ENCODE results near the gene ANAPC10. TPM values are rescaled to one million over a fixed set of nuclear protein-coding genes. Genes with fewer than 3 reads are reported as not detected.

ANAPC10 gene
- total RNA-seq, 1 experiment from 2014 or later = 10.5 TPM

- ChIA-PET POLR2A (no interaction called here), CTCF (no interaction called here)
- H3K9me3 ChIP-seq (ENCODE audit: control insufficient read depth, insufficient read depth, low read depth, low read length) = no peaks in the 10 kb centered on the region
- intact Hi-C loops (cut with micrococcal nuclease; ENCODE audit: unreplicated experiment) = no loop called here
- no peaks in the 10 kb centered on the region for H3K4me1 ChIP-seq (ENCODE audit: control insufficient read depth, insufficient read depth, low read length)
- BruUV-seq (replicated peaks) = no TSS peak
- no peak for TF ChIP-seq REST (IDR thresholded peaks at IDR 0.05; ENCODE audit: insufficient read depth in 1 of 2, low read depth in 2 of 2, low read length in 1 of 2)
- TF ChIP-seq SIN3A (IDR thresholded peaks at IDR 0.05; ENCODE audit: borderline replicate concordance, insufficient read depth, low read depth, low read length) = no peak
- TF ChIP-seq CTCF (IDR thresholded peaks at IDR 0.05) = no peak
- no peak for TF ChIP-seq POLR2AphosphoS5 (IDR thresholded peaks at IDR 0.05; ENCODE audit: low read depth, low read length)
- no peak for TF ChIP-seq TCF7L2 (IDR thresholded peaks at IDR 0.05; ENCODE audit: low read depth, low read length)
- H3K27me3 ChIP-seq (ENCODE audit: control insufficient read depth, insufficient read depth, low read length) = no peaks in the 10 kb centered on the region
- ATAC-seq (no peak), DNase-seq (ENCODE audit: low read depth, low spot score) (no peak)
- H3K27ac ChIP-seq (ENCODE audit: low read length) = no peak overlapping the region
- H3K4me3 ChIP-seq (ENCODE audit: low read depth in 2 of 2, low read length in 2 of 2) = no peak overlapping the region
- in situ Hi-C loops (cut with HindIII; ENCODE audit: low pct_unique_long_range_greater_than_20kb, low sequenced_read_pairs) = no loop called here
- H3K36me3 ChIP-seq (ENCODE audit: control insufficient read depth, insufficient read depth, low read length) = peaks cover 15% of the 10 kb centered on the region
These were observed 33.9 kb upstream of the ANAPC10 start for GRCh38 chr4:145131848-145132247.

GRCh38 chr4:145130788-145131399, 32.9 kb upstream of the ANAPC10 start:
- POLR2A ChIA-PET = no interaction called here
- BruUV-seq (replicated peaks) = no TSS peak
- peak; percentile 61; the same call in 1 of the 2 replicates for ATAC-seq
- CTCF ChIA-PET = no interaction called here
- DNase-seq (ENCODE audit: low read depth, low spot score) = no peak
- intact Hi-C loops (cut with micrococcal nuclease; ENCODE audit: unreplicated experiment) (no loop called here), in situ Hi-C loops (cut with HindIII; ENCODE audit: low pct_unique_long_range_greater_than_20kb, low sequenced_read_pairs) (no loop called here)
- Histone ChIP-seq H3K27ac (ENCODE audit: low read length) (no peak overlapping the region), H3K4me1 (ENCODE audit: control insufficient read depth, insufficient read depth, low read length) (no peaks in the 10 kb centered on the region), H3K27me3 (ENCODE audit: control insufficient read depth, insufficient read depth, low read length) (no peaks in the 10 kb centered on the region), H3K4me3 (ENCODE audit: low read depth in 2 of 2, low read length in 2 of 2) (no peak overlapping the region), H3K9me3 (ENCODE audit: control insufficient read depth, insufficient read depth, low read depth, low read length) (no peaks in the 10 kb centered on the region), H3K36me3 (ENCODE audit: control insufficient read depth, insufficient read depth, low read length) (peaks cover 17% of the 10 kb centered on the region)
- TF ChIP-seq TCF7L2 (IDR thresholded peaks at IDR 0.05; ENCODE audit: low read depth, low read length) (no peak), POLR2AphosphoS5 (IDR thresholded peaks at IDR 0.05; ENCODE audit: low read depth, low read length) (no peak), CTCF (IDR thresholded peaks at IDR 0.05) (no peak), REST (IDR thresholded peaks at IDR 0.05; ENCODE audit: insufficient read depth in 1 of 2, low read depth in 2 of 2, low read length in 1 of 2) (no peak), SIN3A (IDR thresholded peaks at IDR 0.05; ENCODE audit: borderline replicate concordance, insufficient read depth, low read depth, low read length) (no peak)
